Measurements from ENCODE around the gene ESR1.

Gene ESR1

DNA sequence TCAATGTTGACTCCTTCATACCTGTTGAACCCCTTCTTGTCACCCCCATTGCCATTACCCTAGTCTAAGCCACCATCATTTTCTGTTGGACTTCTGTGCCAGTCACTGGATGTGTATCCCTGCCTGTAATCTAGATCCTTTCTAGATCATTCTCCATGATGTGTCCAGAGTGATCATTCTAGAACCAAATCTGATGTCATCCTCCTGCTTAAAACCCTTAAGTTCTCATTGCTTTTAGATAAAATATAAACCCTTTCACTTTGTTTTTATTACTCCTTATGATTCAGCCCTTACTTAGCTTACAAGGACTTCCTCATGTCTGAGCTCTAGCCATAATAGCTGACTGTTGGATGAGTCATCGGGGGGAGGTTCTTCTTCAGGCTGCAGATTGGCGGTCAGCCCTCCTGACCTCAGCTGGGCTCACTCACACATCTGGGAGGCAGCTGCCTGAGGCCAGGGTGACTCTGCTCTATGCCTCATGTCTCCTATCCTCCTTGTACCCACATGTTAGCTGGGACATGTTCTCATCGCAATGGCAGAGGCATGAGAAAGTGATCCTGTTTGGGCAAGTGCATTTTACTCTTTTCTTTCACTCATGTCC lies 287.6 kb downstream of the ESR1 start:
- DNase-seq (ENCODE audit: low spot score): peak; percentile 79

DNA sequence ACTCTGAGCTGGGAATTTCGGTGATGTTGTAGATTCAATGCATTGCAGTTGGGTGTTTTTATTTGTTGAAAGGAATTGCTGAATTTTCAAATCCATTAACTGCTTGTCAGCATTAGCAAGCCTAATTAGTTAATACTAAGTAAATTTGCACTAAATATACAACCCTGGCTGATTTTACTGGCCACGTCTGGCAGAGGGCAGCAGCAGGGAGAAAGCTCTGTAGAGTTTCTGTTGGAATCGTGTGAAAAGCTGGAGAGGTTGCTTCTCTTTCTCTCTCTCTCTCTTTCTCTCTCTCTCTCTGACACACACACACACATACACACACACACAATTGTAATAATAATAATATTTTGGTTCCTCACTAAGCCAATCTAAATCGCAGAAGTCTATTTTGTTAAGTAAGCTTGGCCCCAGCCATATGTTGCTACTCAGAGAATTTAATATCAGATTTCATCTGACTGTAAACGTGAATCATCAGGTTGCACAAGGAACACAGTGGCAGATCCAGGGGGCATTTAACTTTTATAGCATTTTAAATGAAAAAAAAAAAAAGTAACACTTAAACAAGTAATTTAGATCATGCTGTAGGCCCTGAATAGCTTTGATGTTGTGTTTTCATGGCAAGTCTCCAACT lies 289.5 kb downstream of the ESR1 start:
- DNase-seq (ENCODE audit: low spot score): no peak

DNA sequence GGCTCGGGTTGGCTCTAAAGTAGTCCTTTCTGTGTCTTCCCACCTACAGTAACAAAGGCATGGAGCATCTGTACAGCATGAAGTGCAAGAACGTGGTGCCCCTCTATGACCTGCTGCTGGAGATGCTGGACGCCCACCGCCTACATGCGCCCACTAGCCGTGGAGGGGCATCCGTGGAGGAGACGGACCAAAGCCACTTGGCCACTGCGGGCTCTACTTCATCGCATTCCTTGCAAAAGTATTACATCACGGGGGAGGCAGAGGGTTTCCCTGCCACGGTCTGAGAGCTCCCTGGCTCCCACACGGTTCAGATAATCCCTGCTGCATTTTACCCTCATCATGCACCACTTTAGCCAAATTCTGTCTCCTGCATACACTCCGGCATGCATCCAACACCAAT lies 291.2 kb downstream of the ESR1 start:
- no peak for DNase-seq (ENCODE audit: low spot score)

DNA sequence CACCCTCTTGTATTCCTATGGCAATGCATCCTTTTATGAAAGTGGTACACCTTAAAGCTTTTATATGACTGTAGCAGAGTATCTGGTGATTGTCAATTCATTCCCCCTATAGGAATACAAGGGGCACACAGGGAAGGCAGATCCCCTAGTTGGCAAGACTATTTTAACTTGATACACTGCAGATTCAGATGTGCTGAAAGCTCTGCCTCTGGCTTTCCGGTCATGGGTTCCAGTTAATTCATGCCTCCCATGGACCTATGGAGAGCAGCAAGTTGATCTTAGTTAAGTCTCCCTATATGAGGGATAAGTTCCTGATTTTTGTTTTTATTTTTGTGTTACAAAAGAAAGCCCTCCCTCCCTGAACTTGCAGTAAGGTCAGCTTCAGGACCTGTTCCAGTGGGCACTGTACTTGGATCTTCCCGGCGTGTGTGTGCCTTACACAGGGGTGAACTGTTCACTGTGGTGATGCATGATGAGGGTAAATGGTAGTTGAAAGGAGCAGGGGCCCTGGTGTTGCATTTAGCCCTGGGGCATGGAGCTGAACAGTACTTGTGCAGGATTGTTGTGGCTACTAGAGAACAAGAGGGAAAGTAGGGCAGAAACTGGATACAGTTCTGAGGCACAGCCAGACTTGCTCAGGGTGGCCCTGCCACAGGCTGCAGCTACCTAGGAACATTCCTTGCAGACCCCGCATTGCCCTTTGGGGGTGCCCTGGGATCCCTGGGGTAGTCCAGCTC lies 292.1 kb downstream of the ESR1 start:
- no peak for DNase-seq (ENCODE audit: low spot score)

DNA sequence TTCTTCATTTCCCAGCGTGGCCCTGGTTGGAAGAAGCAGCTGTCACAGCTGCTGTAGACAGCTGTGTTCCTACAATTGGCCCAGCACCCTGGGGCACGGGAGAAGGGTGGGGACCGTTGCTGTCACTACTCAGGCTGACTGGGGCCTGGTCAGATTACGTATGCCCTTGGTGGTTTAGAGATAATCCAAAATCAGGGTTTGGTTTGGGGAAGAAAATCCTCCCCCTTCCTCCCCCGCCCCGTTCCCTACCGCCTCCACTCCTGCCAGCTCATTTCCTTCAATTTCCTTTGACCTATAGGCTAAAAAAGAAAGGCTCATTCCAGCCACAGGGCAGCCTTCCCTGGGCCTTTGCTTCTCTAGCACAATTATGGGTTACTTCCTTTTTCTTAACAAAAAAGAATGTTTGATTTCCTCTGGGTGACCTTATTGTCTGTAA lies 292.7 kb downstream of the ESR1 start:
- DNase-seq (ENCODE audit: low spot score): no peak

DNA sequence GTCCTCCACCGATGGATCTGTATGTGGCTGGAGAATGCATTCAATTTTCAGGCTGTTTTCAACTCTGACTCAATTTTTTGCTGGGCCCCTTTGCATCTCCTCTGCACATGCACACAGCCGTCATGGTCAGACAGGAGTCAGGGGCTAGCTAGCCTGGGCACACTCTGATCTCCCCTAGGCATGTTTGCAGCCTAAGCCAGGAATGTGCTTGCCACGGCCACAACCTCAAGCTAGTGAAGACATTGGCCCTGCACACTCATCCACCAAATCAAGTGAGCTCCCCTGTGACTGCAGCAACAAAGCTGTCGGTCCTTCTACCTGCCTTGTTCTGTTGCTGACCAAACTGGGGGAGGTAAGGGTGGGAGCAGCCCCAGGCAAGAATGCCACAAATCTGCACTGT lies 300.5 kb downstream of the ESR1 start:
- DNase-seq (ENCODE audit: low spot score): no peak

DNA sequence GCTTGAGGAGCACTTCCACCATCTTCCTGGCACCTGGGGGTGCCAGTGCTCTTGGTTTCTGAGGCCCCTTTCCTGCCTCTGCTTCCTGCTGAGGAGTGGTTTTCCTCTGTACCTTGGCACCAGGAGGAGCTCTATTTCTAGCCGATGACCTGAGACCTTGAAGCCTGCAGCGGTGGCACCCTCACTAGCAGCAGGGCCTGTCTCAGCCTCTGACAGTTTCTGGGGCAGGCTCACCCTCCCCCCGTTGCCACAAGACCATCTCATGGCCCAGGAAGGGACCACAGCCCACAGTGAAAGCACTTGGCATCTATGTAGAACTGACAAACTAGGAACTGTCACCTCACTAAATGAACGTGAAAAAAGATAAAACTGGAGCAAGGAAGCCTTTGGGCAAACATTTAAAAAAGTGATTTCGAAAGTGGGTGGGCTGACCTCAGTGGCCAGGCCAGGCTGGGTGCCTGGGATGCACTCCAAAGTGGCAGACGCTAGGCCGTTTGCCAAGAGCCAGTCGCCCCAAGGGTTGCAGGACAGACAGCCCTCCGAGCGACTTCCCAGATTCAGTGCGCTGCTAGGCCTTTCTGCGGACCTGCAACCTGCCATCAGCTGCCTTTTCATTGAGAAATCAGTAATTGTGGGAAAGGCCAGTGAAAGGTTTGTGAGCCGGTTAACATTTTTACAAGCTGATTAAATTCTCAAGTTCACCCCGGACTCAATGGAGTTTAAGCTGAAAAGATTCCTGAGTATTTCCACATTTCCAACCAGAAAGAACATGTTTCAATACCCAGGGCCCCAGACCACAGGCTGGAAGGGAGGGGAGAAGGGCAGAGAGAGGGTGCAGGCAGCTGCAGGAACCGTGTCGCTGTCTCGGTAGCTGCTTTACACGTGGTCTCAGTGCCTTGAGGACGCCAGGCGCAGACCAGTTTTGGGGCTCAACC lies 303.7 kb downstream of the ESR1 start:
- no peak for DNase-seq (ENCODE audit: low spot score)

DNA sequence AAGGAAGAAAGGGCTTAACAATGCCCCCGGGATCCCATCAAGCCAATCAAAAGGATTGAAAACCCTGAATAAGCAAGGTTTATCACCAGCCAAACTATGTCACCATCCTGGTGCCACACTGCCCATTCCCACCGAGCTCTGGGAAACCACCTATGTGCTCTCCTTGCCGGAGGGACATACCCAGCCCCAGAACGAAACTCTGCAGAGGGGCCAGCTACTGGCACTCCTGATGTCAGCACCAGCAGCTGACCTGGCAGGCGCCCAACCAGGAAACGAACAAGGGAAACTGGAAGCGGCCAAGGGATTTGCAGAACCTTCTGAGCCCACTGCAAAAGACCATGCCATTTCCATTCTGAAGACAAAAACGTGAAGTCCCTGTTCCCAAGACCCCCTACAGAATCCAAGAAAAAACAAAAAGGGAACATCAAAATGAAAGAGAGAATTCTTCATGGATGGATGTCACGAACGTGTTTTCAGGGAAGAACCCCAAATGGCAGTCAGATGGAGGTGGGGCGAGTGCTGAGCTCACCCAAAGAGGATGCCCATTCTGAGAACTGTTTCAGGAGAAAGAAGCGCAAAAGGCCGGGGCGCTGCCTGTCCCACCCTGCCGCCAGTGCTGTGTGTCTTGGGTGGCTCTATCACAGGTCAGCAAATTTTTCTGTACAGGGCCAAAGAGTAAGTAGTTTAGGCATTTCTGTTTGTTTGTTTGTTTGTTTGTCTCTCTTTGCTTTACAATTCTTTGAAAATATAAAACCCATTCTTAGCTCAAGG lies 305.2 kb downstream of the ESR1 start:
- no peak for DNase-seq (ENCODE audit: low spot score)

DNA sequence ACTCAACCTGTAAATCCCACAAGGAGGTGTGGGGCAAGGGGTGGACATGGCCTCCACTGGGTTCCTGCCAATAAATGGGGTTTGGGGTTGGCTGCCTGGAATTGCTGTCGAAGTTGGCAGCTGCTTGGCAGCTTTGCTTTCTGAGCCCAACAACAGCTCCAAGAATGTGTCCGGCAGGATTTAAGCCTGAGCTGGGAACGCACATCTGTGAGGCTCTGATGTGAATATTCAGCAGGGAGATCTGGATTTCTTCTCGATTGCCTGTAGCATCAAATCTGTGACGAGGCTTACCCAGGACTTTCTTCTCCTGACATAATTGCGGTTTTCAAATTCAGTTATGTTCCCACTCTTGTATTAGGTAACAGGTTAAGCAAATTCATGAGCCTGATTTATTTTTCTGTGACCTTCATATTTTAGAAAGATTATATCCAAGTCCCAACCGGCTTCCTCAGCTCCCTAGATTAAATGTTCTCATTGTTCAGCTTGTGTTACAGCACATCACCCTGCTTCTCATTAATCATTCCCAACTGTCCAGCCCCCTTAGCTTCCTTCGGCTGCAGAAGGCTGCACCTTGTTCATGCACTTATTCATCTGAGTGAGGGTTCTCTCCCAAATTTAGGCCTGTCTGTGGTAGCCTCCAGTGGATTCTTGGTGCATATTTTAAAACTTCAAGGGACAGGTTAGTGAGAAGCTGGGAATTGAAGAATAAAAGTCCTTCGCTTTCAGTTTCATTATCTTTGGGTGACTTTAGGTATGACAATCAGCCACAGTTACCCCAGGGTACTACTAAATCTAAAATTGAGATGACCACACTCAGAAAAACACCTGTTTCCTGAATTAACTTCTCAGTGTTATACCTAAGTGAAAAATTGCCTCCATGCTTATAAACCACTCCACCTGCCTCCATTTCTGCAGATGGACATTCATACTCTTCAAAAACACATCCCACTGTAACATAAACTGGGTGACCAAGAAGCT lies 310.0 kb downstream of the ESR1 start:
- DNase-seq (ENCODE audit: low spot score): no peak

DNA sequence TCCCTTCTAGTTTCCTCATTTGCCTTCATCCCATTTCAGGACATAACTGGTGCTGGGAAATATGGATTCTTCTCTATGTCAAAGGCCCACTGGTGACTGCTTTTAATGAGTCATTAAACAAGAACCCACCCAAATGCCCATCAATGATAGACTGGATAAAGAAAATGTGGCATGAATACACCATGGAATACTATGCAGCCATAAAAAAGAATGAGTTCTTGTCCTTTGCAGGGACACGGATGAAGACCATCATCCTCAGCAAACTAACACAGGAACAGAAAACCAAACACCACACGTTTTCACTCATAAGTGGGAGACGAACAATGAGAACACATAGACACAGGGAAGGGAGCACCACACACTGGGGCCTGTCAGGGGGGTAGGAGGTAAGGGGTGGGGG lies 310.7 kb downstream of the ESR1 start:
- DNase-seq (ENCODE audit: low spot score): no peak

DNA sequence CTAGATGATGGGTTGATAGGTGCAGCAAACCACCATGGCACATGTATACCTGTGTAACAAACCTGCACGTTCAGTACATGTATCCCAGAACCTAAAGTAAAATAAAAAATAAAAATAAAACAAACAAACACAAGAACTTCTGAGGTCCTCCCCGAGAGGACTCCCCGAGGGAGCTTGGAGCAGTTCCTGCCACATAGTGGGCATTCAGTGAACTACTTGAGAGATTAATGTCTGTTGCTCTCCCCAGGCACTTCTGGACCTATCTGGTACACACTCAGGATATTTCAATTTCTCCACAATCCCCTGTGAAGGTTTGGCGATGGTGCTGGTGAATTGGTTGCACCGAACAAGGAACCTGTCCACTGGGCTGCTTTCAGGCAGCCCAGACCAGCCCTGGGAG lies 311.2 kb downstream of the ESR1 start:
- no peak for DNase-seq (ENCODE audit: low spot score)

DNA sequence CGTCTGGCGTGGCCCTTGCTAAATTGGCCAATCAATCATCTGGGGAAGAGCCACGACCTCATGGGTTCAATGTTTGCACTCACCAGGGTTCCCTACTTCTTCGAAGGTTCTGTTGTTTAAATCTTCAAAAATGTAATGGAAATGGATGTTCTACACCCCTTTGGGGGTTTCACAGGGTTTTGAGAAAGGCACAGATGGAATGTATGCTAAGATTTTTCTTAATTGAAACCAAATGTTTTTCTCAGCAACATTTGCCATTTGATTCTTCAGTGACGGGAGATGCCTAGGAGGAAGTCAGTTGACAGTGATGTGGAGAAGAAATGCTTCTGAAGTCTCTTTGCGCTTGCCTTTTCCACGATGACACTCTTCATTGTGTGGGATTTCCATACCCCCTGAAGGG lies 312.3 kb downstream of the ESR1 start:
- no peak for DNase-seq (ENCODE audit: low spot score)

DNA sequence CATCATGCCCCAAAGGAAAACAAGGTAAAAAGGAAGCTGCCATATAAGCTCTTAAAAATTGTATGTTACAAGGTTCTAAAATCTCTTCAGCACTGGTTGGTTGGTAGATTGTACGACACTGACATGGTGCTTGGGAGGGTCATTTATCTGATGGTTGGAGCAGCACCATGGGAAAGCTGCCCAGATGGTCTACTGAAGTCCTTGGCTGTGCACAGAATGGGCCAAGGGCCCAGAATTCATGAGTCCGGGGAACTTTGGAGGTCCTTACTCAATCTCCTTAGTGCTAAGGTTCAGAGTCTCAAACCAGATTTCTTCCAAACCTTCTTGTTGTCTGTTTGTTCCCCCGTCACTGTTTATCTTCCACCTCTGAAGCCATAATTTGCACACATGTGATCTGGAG lies 314.4 kb downstream of the ESR1 start:
- DNase-seq (ENCODE audit: low spot score): no peak

DNA sequence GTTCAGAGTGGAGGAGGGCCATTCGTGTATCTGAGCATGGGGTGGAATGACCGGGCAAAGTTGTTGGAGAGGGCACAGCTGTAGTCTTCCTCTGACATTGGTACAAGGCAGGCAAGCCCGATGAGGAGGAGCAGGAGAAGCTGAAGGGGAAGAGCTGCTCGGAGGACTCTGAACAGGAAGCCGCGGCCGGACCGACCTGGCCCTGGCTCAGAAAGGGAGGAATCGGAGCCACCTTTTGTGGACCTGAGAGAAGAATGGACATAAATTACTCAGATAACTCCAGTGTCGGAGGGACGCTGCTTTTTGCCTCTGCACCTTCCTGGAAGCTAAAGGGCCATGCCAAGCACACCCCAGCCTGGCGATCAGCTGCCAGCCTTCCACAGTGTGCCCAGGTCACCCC lies 315.0 kb downstream of the ESR1 start:
- no peak for DNase-seq (ENCODE audit: low spot score)

DNA sequence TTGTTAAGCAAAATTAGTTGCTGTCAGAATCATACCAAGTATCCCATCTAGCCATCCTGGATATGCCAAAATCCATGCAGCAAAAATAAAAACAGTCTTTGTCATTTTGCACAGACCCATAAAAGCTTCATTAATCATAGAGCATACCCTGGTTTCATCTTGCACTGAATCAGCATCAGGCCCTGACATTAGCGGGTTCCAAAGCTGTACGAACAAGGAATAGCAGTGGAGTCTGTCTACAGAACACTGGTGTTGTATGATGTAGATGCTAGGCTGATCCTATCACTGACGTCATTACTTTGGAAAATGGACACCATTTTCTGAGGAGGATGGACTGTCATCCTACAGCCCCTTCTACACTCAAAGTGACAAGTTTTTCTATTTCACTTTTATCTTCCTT lies 315.6 kb downstream of the ESR1 start:
- DNase-seq (ENCODE audit: low spot score): no peak

DNA sequence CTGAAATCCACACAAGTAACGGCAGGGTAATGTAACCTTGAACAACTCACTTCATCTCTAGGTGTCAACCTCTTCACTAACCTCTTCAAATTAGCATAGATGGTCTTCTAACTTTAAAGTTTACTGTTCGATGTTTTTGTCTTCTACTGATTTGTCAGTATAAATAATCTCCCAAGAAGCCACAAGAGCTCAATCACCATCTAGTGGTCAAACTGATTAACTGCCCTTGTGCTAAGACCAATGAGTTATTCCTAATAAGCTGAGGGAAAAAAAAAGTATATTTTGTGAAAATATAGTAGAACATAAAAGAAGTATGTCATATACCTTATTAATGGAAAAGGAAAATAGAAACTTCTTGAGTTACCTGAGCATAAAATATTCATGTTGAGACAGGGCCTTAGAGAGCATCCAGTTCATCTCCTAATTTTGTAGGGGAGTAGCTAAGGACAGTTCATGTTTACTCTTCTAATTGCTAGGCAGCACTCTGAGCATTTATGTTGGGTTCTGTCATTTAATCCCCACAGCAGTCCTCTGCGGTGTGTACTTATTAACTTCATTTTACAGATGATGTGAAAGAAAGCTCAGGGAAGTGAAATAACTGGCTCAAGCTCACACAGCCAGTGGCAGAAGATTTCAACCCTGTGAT lies 317.1 kb downstream of the ESR1 start:
- DNase-seq (ENCODE audit: low spot score): peak; percentile 49

DNA sequence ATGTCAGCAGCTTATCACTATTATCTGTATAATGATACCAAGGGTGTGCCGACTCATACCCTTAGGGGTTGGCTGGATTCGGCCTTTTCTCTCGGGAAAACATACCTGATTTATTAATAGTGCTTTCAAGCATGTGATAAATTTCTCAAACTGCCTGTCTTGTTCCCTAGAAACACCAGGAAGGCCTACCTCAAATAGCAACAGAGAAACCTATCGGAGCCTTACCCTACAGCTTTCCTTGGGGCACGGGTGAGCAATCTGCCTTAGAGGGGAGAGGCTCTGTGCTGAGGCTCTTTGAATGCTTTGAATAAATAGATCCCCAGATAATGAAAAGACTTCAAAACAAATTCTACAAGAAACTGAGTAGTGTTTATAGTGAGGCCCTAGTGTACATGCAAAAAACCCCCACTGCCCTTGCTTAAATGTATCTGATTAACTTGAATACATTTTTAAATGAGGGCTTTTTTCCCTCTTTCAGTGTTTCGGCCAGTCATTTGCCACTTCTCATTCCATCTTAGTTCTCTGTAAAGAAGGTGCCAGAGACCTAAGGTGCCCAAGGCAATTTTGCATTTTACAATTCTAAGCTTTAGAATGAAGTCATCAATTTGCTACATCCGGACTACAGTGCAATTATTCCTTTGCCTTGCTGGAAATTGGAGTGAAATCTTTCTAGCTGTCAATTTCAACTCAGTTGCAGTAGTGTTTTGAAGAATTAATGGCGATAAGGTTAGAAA lies 320.1 kb downstream of the ESR1 start:
- DNase-seq (ENCODE audit: low spot score): no peak

DNA sequence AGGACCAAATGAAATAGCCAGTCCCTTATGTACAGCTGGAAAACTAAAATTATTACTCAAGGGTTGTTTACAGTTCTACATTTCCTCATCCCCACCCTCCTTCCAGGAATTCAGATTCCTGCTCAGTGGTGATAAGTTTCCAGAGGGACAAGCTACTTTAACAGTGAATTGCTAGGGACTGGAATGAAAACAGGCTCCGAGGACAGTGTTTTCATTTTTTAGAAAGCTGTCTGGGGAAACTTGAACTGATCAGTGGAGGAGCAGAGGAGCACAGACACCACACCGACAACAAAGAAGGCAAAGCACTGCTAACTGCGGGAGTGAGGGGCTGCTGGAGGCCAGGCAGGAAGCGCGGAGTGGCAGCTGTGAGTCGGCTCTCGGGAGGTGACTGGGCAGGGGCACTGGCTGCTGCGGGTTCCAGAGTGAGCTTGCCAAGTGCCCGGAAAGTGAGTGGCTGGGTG lies 322.2 kb downstream of the ESR1 start:
- no peak for DNase-seq (ENCODE audit: low spot score)

DNA sequence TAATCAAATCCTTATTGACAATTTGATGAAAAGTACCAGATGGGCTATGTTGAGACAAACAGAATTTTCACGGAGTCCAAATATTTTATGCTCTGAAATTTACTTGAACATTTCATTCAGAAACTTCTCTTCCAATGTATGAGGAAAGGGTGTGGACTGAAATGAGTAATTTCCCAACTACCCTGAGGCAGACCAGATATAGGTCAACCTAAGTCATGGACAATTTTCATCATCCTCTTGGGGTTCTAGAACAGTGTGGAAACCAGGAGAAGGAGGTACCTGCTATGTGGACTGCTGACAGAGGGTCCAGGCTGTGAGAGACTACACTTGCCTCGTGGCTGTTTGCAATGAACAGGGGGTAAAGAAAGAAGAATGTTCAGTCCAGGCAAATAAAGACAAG lies 323.0 kb downstream of the ESR1 start:
- no peak for DNase-seq (ENCODE audit: low spot score)

Measured in SW480 (cell line).